Activated naive CD4-positive, alpha-beta T cell (primary cell): ENCODE results near the gene GNPAT.

ENCODE experiments used
- DNase-seq, 4 experiments: peaks; one replicate each; lab custom pipeline; 2025; lab: John Stamatoyannopoulos, UW

GNPAT gene

DNA sequence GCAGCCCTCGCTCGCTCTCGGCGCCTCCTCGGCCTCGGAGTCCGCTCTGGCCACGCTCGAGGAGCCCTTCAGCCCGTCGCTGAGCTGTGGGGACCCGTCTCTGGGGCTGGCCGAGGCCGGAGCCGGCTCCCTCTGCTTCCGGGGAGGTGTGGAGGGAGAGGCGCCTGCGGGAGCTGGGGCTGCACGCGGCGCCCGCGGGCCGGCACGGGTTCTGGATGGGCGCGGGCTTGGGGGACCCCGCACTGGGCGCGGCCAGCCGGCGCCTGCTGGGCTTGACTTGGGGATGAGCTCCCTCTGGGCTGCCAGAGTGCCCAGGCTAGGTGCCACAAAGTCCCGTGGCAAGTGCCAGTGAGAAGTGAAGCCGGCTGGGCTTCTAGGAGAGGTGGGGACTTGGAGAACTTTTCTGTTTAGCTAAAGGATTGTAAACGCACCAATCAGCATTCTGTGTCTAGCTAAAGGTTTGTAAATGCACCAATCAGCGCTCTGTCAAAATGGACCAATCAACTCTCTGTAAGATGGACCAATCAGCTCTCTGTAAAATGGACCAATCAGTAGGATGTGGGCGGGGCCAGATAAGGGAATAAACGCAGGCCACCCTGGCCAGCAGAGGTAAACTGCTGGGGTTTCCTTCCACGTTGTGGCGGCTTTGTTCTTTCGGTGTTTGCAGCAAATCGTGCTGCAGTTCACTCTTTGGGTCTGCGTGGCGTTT, 76.4 kb downstream of the GNPAT start:
- no peak for DNase-seq

DNA sequence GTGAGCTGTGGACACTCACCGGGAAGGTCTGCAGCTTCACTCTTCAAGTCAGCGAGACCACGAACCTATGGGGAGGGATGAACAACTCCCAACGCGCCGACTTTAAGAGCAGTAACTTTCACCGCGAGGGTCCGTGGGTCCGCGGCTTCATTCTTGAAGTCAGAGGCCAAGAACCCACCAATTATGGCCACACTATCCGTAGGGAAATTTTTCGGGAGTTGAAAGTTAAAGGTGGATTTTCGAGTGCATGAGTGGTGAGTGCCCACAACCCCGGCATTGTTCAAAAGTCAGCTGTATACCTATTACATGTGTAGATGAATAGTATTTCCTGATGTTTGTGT, 77.0 kb downstream of the GNPAT start:
- DNase-seq = no peak

DNA sequence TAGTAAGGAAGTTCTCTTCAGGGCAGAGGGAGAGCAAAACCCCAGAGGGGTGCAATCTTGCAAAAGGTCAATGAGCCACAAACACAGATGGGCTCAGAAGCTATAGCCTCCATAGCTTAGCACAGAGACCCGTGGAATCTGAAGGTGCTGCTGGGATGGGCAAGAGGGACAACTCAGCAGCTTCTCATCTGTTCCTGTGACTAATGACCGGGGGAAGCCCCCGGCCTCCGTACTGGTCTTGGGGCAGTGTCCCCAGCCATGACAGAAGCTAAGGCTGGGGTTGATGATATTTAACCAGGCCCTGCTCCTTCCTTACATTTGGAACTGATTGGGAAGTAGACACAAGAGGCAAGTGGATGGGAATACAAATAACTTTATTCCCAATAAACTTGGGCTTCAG, 77.6 kb downstream of the GNPAT start:
- DNase-seq = no peak

DNA sequence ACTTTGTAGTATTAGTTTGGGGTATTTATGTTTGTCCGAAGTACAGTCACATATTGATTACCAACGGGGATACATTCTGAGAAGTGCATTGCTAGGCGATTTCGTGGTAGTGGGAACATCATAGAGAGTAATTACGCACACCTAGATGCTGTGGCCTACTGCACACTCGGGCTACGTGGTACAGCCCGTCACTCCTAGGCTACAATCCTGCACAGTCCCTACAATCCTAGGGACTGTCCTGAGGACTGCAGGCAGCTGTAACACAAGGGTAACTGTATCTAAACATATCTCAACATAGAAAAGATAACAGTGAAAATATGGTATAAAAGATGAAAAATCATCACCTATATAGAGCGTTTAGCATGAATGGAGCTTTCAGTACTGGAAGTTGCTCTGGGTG, 78.1 kb downstream of the GNPAT start:
- DNase-seq = no peak

DNA sequence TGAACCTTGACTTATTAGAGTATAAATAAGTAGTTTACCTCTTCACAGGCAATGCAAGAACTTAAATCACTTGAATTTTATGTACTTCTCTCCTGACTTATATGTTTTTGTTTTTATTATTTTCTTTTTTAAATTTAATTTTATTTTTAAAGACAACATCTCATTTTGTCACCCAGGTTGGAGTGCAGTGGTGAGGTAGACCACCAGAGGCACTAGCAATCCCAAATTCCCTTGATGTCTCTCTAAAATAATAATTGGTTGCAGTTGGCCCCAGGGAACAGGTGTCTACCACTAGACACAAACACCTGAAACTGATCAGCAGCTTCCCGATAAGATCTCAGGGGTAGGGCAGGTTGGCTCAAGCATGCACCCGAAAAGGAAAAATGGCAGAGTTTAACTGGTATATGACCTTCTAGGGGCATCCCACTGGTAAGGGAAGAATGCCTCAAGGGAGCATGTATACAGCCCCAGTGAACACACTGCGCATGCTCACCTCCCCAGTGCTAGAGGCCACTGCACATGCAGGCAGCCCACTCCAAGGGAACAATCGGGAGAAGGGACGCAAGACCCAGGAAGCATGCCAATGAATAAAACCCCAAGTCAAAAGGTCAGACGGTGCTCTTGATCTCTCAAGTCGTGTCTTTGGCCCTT, 82.0 kb downstream of the GNPAT start:
- DNase-seq = no peak

DNA sequence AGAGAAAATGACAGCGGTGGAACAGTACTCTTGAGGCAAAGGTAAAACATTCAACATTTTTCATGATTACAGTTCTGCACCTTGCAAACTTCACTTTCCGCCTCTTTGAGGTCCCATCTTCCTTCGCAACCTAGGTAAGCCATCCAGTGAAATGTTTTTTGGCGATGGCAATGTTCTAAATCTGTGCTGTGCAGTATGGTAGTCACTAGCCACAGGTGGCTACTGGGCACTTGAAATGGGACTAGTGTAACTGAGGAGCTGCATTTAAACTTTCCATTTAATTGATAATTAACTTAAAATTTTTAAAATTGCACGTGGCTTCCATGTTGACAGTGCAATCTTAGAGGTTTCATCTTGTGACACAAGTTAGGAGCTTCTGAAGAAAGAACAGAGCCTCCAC, 83.6 kb downstream of the GNPAT start:
- DNase-seq = no peak

DNA sequence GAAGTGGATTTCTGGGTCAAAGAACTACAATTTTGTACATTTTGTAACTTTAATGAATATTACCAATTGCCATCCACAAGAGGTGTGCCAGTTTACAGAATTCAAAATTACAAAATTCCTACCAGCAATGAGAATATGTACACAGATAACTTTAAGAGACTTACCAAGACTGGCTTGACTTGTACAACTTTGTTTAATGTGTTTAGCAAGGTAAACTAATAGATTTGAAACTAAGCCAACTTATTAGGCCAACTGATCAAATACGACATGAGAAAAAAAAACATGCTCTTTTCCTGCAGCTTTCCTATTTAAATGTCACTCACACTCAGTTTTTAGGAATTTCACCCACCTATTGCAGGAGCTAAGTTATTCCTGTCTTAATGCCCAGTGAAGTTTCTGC, 85.2 kb downstream of the GNPAT start:
- DNase-seq = no peak
